Tibial nerve (tissue), 4 donors: Measurements from ENCODE around the gene SLIT2.

ENCODE experiments used
- EP300 ChIP-seq, 2 donors: sonication (generic); formaldehyde crosslinking; IDR thresholded peaks; one replicate each; pipeline ENCODE4 v1.6.1; 2017; ENCODE audit warnings: antibody characterized with exemption in 2 of 2, mild to moderate bottlenecking in 1 of 2
- POLR2A ChIP-seq, 2 donors: fragments of 450-650 bp; IDR thresholded peaks; one replicate each; pipeline ENCODE4 v1.6.1; 2017; ENCODE audit warnings: antibody characterized with exemption in 2 of 2, mild to moderate bottlenecking in 2 of 2, moderate library complexity in 2 of 2
- TF ChIP-seq, protein P1 (sequence below), 5 experiments: fragments of 200-600 bp in 3 of 5; fragments of 450-650 bp in 2 of 5; sonication (generic) in 3 of 5; IDR thresholded peaks; one replicate each; pipeline ENCODE4 v1.5.1; 2016 to 2019; ENCODE audit warnings: antibody characterized with exemption in 5 of 5, mild to moderate bottlenecking in 3 of 5, moderate library complexity in 2 of 5

DNA sequence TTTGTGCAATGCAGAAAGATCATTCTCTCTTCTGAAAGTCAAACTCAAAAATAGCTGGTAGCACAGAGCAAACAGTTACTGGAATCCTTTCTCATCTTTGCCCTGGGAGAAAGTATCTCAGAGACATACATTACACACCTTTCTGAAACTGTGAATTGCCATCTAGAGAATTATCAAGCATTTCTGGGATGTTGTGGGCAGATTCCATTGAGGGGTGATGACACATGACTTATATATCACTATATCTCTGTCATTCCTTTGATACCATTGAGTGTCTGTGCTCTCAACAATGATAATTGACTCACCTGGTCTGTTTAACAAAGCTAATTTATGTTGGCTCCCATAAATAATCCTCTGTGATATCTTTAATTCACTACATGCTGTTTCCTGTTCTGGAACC lies 13.0 kb downstream of the SLIT2 start:
- TF ChIP-seq, protein P1, sequence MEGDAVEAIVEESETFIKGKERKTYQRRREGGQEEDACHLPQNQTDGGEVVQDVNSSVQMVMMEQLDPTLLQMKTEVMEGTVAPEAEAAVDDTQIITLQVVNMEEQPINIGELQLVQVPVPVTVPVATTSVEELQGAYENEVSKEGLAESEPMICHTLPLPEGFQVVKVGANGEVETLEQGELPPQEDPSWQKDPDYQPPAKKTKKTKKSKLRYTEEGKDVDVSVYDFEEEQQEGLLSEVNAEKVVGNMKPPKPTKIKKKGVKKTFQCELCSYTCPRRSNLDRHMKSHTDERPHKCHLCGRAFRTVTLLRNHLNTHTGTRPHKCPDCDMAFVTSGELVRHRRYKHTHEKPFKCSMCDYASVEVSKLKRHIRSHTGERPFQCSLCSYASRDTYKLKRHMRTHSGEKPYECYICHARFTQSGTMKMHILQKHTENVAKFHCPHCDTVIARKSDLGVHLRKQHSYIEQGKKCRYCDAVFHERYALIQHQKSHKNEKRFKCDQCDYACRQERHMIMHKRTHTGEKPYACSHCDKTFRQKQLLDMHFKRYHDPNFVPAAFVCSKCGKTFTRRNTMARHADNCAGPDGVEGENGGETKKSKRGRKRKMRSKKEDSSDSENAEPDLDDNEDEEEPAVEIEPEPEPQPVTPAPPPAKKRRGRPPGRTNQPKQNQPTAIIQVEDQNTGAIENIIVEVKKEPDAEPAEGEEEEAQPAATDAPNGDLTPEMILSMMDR (IDR thresholded peaks at IDR 0.05), result no peak
- TF ChIP-seq POLR2A (IDR thresholded peaks at IDR 0.05), result no peak
- no peak for TF ChIP-seq EP300 (IDR thresholded peaks at IDR 0.05)
